Glutamatergic neuron (in vitro differentiated cells): Measurements from ENCODE around the gene SLC49A3. TPM values are rescaled to one million over a fixed set of nuclear protein-coding genes. Genes with fewer than 3 reads are reported as not detected.
"Not testable (repeated sequence)": the region's sequence is repeated elsewhere in the genome, so short reads cannot be mapped to it uniquely, and the experiment has no call there.

Experiments used
- DNase-seq: peaks from one replicate; pipeline ENCODE4 v3.0.0; 2022
- H3K27ac Mint-ChIP-seq: one replicate; pipeline ENCODE4 v1.8.0; 2020; ENCODE audit warnings: mild to moderate bottlenecking, mixed read lengths, inconsistent platforms; ENCODE audit not compliant: unreplicated experiment
- H3K27me3 Mint-ChIP-seq: one replicate; pipeline ENCODE4 v1.8.0; 2020; ENCODE audit warnings: mild to moderate bottlenecking, moderate library complexity, mixed read lengths, inconsistent platforms; ENCODE audit not compliant: unreplicated experiment
- H3K36me3 Mint-ChIP-seq: one replicate; pipeline ENCODE4 v1.8.0; 2020; ENCODE audit warnings: mild to moderate bottlenecking, mixed read lengths, inconsistent platforms; ENCODE audit not compliant: unreplicated experiment
- H3K4me1 Mint-ChIP-seq: one replicate; pipeline ENCODE4 v1.8.0; 2020; ENCODE audit warnings: mild to moderate bottlenecking, low read depth, mixed read lengths, inconsistent platforms; ENCODE audit not compliant: unreplicated experiment
- H3K4me3 Mint-ChIP-seq: one replicate; pipeline ENCODE4 v1.8.0; 2020; ENCODE audit warnings: mild to moderate bottlenecking, mixed read lengths, inconsistent platforms; ENCODE audit not compliant: unreplicated experiment
- H3K9me3 Mint-ChIP-seq: one replicate; pipeline ENCODE4 v1.8.0; 2020; ENCODE audit warnings: mild to moderate bottlenecking, moderate library complexity, mixed read lengths, inconsistent platforms; ENCODE audit not compliant: unreplicated experiment
- CTCF ChIP-seq: fragments of 200-600 bp; sonication (generic); IDR thresholded peaks from one replicate; pipeline ENCODE4 v1.5.0; 2021; ENCODE audit not compliant: partially characterized antibody, unreplicated experiment
- total RNA-seq: library from RNA; stranded (reverse); fragmentation: NEBNext Ultra II Directional; extraction: Animal tissue kit (Norgen Biotek cat#: 25700); gene quantifications from one replicate; pipeline ENCODE4 v1.2.1, GENCODE V29; 2021; ENCODE audit not compliant: unreplicated experiment

SLC49A3 gene
- total RNA-seq, 1 donor from 2014 or later, result not detected

DNA sequence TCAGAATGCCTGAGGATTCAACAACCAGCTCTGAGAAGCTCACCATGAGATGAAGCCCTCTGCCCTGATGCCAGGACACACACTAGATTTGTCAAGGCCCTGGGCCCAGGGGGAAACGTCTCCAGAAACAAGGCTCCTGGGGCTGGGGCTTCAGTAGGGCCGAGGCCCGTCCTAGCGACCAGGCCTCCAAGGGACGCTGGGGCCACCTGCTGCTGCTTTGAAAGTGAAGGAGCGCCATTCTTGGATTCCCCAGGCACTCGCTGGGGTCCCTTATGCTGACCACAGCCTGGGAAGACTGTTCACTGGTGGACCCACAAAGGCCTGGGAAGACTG lies 39.7 kb downstream of the SLC49A3 start:
- H3K4me3 Mint-ChIP-seq, result no peak overlapping the region
- H3K9me3 Mint-ChIP-seq, result peaks cover 9% of the 10 kb centered on the region
- TF ChIP-seq CTCF, result no peak
- peaks cover 3% of the 10 kb centered on the region for H3K36me3 Mint-ChIP-seq
- no peak for DNase-seq
- no peak overlapping the region for H3K27ac Mint-ChIP-seq
- peaks cover 10% of the 10 kb centered on the region for H3K27me3 Mint-ChIP-seq
- peaks cover 5% of the 10 kb centered on the region for H3K4me1 Mint-ChIP-seq

DNA sequence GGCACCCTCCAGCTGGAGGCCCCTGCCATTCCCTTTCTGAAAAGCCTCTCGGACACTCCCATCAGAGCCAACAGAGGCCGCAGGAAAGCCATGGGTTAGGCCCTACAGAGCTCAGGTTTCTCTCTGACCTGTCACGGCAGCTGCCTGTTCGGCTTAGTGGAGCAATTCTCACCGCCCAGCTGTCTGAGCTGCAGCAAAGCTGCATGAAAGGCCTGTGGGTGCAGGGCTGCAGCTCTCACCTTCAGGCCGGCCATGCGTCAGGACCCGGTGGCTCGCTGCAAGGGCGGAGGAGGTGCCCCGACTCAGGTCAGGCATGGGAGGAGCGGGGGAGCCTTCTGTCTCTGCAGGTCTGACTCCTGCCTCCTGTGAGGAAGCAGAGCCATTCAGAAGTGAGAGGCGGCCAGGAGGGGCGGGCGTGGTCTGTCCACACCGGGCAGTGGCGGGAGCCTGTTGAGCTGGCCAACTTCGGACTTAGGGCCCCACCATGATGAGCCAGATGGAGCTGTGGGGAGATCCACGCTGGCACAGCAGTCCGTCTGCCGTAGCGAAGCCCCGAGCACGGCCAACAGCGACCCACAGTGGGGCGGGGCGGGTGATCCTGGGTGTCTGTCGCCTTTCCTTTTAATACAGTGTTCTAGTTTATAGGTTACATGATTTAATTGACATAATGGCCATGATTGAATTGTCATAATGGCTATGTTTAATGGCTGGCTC lies 40.2 kb downstream of the SLC49A3 start:
- no peak overlapping the region for H3K27ac Mint-ChIP-seq
- H3K27me3 Mint-ChIP-seq, result peaks cover 10% of the 10 kb centered on the region
- TF ChIP-seq CTCF, result no peak
- H3K36me3 Mint-ChIP-seq, result peaks cover 3% of the 10 kb centered on the region
- H3K4me3 Mint-ChIP-seq, result no peak overlapping the region
- peaks cover 5% of the 10 kb centered on the region for H3K4me1 Mint-ChIP-seq
- DNase-seq, result no peak
- H3K9me3 Mint-ChIP-seq, result peaks cover 9% of the 10 kb centered on the region

DNA sequence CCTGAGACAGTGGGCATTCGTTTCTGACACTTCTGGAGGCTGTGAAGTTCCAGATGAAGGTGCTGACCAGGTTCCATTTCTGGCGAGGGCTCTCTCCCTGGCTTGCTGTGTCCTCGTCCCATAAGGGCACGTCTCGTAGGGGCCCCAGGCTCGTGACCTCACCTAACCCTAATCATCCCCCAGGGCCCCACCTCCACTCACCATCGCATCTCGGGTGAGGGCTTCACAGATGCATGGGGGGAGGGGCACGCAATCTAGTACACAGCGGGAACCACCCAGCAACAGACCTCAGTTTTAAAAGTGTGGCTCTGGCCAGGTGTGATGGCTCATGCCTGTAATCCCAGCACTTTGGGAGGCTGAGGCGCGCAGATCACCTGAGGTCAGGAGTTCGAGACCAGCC lies 41.5 kb downstream of the SLC49A3 start:
- Mint-ChIP-seq H3K27ac (no peak overlapping the region), H3K27me3 (peaks cover 7% of the 10 kb centered on the region), H3K4me3 (no peak overlapping the region), H3K4me1 (peaks cover 5% of the 10 kb centered on the region), H3K36me3 (peaks cover 3% of the 10 kb centered on the region), H3K9me3 (peaks cover 5% of the 10 kb centered on the region)
- TF ChIP-seq CTCF, result no peak
- no peak for DNase-seq

DNA sequence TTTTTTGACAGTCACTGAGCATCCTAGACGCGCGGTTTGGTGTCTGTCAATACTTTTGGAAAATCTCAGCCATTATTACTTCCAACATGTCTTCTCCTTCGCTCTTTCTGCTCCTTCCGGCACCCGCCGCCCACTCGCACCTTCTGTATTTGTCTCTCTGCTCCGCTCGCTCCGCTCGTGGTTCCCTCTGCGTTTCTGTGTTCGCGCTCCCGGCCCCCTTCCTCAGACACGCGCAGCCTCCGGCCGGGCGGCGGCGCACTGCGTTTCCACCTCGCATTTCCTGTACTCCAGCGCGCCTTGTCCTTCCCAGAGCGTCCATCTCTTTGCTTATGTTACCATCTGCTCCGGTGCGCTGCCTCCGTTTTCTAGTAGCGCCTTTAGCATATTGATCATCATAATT lies 42.5 kb downstream of the SLC49A3 start:
- Mint-ChIP-seq H3K4me3 (peak overlapping the region; percentile 30), H3K27ac (no peak overlapping the region), H3K9me3 (peaks cover 5% of the 10 kb centered on the region), H3K36me3 (peaks cover 3% of the 10 kb centered on the region), H3K27me3 (peaks cover 5% of the 10 kb centered on the region), H3K4me1 (peaks cover 5% of the 10 kb centered on the region)
- DNase-seq, result no peak
- no peak for TF ChIP-seq CTCF

DNA sequence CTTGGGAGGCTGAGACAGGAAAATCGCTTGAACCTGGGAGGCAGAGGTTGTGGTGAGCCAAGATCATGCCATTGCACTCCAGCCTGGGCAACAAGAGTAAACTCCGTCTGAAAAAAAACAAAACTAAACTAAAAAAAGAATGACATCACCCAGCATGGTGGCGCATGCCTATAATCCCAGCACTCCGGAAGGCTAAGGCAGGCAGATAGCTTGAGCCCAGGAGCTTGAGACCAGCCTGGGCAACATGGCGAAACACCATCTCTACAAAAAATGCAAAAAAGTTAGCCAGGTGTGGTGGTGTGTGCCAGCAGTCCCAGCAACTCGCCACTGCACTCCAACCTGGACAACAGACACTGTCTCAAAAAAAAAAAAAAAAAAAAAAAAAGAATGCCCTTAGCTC lies 46.6 kb downstream of the SLC49A3 start:
- not testable (repeated sequence) for H3K27ac Mint-ChIP-seq, H3K27me3 Mint-ChIP-seq, H3K9me3 Mint-ChIP-seq, H3K4me3 Mint-ChIP-seq, DNase-seq
- Mint-ChIP-seq H3K4me1 (peaks cover 12% of the 10 kb centered on the region), H3K36me3 (peaks cover 10% of the 10 kb centered on the region)
